Spleen (tissue), 7 donors: ENCODE results near the gene GCA.

Experiments
- CTCF ChIP-seq, 11 experiments: fragments of 200-600 bp in 7 of 11; fragments of 450-650 bp in 4 of 11; sonication (generic) in 4 of 11; IDR thresholded peaks in 8 of 11; conservative IDR thresholded peaks in 3 of 11; 1 replicate in 7 of 11; 2 replicates in 4 of 11; pipeline versions ENCODE4 v1.4.0 to v1.8.0; 2016 to 2021; ENCODE audit warnings: antibody characterized with exemption in 11 of 11, inconsistent platforms in 4 of 11, mild to moderate bottlenecking in 1 of 11
- POLR2A ChIP-seq, 3 donors: fragments of 450-650 bp; IDR thresholded peaks; one replicate each; pipeline ENCODE4 v1.5.1; 2017; ENCODE audit warnings: antibody characterized with exemption in 3 of 3, mild to moderate bottlenecking in 1 of 3
- POLR2AphosphoS5 ChIP-seq, 3 donors: sonication (generic); formaldehyde crosslinking; IDR thresholded peaks; one replicate each; pipeline ENCODE4 v1.5.1; 2017; ENCODE audit warnings: antibody characterized with exemption in 3 of 3
- donor health status: DM: no; HTN: no; CAD: no; lungs with moderate emphysema.
- donor health status: DM: no; HTN: no; CAD: no.
- donor health status: DM: no; HTN: no; CAD: no.

DNA sequence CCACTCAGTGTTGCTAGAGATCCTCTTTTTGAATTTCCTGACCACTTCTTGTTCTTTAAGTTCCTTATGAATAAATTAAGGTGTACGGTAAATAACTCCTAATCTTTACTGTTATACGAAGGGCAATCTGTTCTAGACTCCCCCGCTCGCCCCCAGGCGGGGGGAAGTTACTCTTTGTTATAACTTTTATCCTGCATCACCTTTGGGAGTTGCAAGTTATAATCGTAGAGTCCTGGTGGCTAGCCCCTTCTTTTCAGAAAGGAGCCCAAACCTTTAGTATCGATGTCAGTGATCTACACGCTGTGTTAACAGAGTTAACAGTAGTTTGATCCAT is 652 bp downstream of the GCA start:
- TF ChIP-seq CTCF (IDR thresholded peaks at IDR 0.05 in 8 of 11, conservative IDR thresholded peaks at IDR 0.05 in 3 of 11) (no peak), POLR2A (IDR thresholded peaks at IDR 0.05) (no peak), POLR2AphosphoS5 (IDR thresholded peaks at IDR 0.05) (no peak)
